Measurements from ENCODE around the gene OTULIN. TPM values are rescaled to one million over a fixed set of nuclear protein-coding genes. Genes with fewer than 3 reads are reported as not detected.

OTULIN gene
- 14.3 TPM for polyA plus RNA-seq (ENCODE audit: insufficient read length)

DNA sequence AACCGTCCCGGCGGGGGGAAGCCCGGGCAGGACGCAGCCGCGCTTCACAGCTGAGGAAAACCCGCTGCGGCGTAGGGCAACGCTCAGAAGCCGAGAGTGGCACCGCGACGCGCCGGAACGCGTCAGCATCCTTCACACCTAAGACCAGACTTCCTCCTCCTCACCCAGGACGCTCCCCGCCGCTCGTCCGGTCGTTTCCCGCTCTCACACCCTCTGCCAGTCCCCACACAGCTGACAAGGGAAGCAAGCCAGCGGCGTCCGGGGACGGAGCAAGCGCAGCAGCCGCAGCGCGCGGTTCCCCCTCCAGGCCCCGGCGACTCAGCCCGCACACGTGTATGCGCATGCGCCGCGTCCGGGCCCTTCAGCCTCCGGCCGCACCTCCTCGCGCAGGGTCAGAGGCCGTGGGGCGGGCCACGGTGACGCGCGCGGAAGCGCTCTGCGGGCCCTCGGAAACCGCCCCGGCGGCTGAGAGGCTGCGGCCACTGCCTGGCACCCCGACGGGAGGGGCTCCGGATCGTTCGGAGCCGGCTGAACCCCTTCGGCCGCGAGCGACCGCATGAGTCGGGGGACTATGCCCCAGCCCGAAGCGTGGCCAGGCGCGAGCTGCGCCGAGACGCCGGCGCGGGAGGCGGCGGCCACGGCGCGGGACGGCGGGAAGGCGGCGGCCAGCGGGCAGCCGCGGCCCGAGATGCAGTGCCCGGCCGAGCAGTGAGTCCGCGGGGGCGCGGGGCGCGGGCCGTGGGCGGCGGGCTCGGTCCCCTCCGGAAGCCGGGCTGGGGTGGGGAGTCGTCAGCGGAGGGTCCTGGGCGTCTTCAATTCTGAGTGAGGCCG is at the start of gene OTULIN:
Gene OTULIN, plus strand, starts transcription at position 449 of the 831 bp plus-strand sequence. Its CDS starts 108 bp downstream, at position 557.
- DNase-seq (ENCODE audit: low read depth): peak; percentile 79

- DNase-seq (ENCODE audit: low read depth): no peak
These were observed 49.2 kb upstream of the OTULIN start for GRCh38 chr5:14615365-14615764.

DNA sequence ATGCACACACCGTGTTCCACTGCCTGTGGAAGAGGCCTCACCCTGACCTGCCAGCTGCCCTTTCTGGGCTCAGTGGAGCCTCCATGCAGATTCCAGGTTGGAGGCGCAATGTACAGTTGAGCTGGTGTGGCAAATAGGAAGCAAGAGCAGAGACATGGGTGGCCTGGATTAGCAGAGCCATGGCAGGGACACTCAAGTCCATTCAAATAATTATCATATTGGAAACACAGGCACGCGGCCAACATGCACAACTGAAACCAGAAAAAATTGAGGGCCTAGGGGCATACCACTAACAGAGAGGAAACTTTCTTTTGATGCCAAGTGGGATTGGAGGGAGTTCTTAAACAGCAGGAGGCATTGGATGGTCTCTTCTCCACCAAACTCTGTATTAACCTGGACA is 47.1 kb upstream of the OTULIN start:
- DNase-seq (ENCODE audit: low read depth): no peak

GRCh38 chr5:14627270-14627669 is 37.2 kb upstream of the OTULIN start:
- no peak for DNase-seq (ENCODE audit: low read depth)

DNA sequence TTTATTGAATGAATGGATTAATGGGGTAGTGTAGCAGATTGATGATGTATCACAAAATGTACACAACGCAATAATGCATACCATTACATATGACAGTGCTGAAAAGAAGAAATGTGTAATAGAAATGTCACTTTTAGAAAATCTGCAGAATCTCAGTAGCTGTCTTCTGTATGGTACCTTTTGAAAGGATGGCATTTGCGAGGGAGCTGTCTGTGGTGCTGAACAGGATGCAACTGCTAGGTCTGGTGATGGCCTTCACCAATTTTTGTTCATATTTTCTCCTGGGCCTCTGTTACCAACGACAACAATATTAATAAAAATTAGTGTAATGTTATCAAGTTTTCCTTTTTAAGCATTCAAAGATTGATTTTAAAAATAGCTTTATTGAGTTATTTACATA is 36.2 kb upstream of the OTULIN start:
- DNase-seq (ENCODE audit: low read depth): peak; percentile 40

GRCh38 chr5:14630671-14631070 is 33.8 kb upstream of the OTULIN start:
- DNase-seq (ENCODE audit: low read depth): no peak

GRCh38 chr5:14635656-14636055 is 28.9 kb upstream of the OTULIN start:
- DNase-seq (ENCODE audit: low read depth): no peak

GRCh38 chr5:14640765-14641164 is 23.8 kb upstream of the OTULIN start:
- no peak for DNase-seq (ENCODE audit: low read depth)

GRCh38 chr5:14644623-14645237 is 19.8 kb upstream of the OTULIN start:
- DNase-seq (ENCODE audit: low read depth): no peak

- no peak for DNase-seq (ENCODE audit: low read depth)
These were observed 14.5 kb upstream of the OTULIN start for GRCh38 chr5:14650052-14650451.

DNA sequence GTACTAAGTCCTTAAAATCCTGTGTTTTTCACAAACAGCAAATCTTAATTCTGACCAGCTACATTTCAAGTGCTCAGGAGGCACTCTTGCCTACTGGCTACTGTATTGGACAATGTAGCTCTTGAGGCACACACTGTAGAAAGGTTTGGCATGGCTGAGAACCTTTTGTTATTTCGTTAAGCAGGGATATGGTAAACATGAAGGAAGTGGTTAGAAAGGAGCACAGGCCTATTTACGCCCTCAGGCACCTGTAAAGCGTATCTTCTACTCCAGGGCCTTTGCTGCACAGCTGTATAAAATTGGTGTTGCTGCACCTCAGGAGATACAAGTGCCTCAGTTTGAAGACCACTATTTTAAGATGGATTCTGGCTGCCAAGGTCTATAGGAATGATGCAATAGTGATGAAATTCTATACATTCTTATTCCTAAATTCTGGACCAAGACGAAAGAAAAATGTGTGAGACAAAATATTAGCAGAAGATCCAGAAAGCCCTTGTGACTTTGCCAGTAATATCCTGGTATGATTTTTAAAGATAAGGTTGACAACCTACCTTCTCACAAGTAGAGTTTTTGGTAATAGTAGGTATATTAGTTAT is 9.3 kb upstream of the OTULIN start:
- no peak for DNase-seq (ENCODE audit: low read depth)

DNA sequence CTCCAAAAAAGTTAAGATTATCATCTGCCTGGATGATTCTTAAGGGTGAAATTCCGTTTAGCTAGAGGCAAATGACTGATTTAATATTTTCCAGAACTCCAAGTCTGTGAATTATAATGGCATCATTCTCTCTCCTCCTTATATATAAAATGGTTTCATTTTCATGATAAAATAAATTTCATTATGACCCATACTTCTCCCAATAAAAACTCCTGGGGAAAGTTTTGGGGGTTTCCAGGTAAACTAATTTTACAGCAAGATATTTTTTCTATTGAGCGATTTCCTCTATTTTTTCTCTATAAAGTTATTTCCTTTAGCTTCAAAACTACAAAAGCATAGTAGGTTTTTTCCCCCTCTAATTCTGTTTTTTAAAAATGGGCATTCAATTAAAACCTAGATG is 7.6 kb upstream of the OTULIN start:
- no peak for DNase-seq (ENCODE audit: low read depth)

DNA sequence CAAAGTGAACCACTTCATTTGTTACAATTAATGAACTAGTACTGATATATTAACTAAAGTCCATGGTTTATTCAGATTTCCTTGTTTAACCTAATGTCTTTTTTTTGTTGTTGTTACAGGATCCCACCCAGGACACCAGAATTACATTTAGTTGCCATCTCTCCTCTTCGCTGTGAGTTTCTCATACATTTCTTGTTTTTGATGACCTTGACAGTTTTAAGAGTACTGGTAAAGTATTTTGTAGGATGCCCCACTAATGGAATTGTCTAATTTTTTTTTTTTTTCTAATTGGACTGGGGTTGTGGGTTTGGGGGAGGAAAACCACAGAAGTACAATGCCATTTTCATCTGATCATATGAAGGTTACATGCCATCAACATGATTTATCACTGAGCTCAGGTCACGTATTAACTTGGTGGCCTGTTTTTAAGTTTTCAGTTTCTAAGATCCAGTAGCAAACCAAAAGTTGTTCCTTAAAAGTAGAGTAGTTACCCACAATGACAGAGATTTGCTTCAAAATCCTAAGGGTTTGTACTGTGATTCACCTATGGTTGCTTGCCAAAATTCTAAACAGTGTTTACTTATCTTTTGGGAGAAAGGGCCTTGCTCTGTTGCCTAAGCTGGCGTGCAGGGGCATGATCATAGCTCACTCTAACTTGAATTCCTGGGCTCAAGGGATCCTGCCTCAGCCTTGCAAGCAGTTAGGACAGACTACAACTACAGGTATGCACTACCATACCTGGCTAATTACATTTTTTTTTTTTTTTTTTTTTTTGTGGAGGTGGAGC is 4.5 kb upstream of the OTULIN start:
- no peak for DNase-seq (ENCODE audit: low read depth)

DNA sequence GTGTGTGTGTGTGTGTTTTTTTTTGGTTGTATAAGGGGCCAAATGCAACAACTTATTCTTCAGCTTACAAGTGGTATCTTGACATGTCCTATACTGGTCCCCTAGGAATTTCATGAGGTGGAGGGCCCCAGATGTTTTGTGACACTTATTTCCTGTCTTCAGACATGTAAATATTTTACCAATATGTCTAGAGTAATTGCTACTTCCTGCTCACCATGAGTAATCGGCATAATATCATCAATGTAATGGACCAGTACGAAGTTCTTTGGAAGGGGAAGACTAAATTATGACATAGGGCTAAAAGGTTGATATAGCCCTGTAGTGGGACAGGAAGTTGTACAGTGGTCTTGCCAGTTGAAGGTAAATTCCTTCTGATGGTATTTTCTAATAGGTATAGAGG is 3.7 kb upstream of the OTULIN start:
- DNase-seq (ENCODE audit: low read depth): no peak

GRCh38 chr5:14662721-14663260 is 1.7 kb upstream of the OTULIN start:
- no peak for DNase-seq (ENCODE audit: low read depth)

GRCh38 chr5:14663734-14664269 is 716 bp upstream of the OTULIN start:
- no peak for DNase-seq (ENCODE audit: low read depth)

DNA sequence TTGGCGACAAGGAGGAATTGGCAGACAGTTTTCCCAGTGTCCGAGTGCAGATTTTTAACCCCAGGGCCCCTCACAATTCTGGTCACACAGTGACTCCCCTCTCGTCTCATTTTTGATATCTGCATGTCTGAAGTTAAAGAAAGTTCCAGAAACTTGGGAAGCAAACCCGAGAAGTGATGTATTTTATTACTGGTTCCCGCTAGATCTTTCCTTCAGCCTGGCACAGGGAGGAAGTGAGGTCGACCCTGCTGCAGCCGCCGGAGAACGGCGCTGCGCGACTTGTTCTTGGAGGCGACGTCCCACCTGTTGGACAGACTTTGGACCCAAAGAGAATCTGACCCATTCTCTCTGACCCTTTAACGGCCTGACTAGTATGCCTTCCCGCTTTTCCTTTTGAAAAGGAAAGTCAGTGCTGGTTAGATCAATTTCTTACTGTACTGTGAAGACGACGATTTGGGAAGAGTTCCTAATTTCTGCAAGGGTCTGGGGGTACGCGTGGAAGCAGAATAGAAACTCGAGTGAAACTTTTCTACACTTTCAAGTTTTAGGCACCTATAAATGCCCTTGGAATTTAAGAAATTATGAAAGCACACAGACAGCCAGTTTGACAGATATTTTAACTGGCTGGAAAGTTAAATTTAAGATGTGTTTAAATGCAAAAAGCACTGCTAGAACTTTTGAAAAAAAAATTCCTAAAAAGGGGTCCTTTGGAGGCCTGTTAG is 744 bp downstream of the OTULIN start:
- DNase-seq (ENCODE audit: low read depth): no peak

DNA sequence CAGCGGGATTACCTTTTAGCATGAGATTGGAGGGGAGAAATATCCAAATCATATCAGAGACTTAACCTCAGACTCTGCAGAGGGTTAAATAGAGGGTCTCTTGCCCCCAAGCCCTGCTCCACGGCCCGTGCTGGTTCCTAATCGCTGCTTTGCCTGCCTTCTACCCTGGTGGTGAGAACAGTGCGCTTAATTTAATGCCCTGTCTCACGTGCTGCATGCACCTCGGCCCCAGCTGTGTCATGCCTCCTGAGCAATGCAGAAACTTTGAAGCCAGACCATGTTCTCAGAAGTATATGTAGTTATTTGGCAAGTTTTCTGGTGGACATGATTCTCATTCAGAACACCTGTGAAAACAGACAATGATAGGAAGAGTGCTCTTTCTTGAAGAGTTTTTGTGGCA is 1.4 kb downstream of the OTULIN start:
- no peak for DNase-seq (ENCODE audit: low read depth)

GRCh38 chr5:14666357-14666756 is 1.8 kb downstream of the OTULIN start:
- DNase-seq (ENCODE audit: low read depth): no peak

- DNase-seq (ENCODE audit: low read depth): no peak
These were observed 2.8 kb downstream of the OTULIN start for GRCh38 chr5:14667290-14667689.

- DNase-seq (ENCODE audit: low read depth): no peak
These were observed 3.3 kb downstream of the OTULIN start for GRCh38 chr5:14667770-14668169.

Data from forelimb muscle (tissue), 1 donor.